Measurements from ENCODE around the gene ZFR2. TPM values are rescaled to one million over a fixed set of nuclear protein-coding genes. Genes with fewer than 3 reads are reported as not detected.
"Not testable (repeated sequence)": the region's sequence is repeated elsewhere in the genome, so short reads cannot be mapped to it uniquely, and the experiment has no call there.

ZFR2 gene
- polyA plus RNA-seq, 5 donors: 0.22 to 0.43 (median 0.26) TPM

- DNase-seq: not testable (repeated sequence)
Measured at GRCh38 chr19:3874695-3875094, 5.9 kb upstream of the ZFR2 start.

DNA sequence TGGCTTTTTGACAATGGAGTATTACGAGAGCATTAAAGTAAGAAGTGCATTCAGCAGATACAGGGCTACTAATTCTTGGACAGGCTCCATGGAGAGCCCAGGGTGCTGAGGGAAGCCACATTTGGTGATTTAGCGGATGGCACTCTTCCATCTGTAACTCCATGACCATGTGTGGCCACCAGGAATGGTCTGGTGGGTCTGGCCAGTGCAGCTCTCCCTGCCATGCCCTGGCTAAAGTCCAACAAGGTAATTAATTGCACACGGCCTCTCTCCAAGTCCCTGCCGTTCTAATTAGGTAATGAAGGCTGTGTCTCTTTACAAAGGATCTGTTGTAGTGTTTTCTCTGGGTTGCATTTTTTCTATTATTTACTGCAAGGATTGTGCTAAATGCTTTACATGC, 4.3 kb upstream of the ZFR2 start:
- DNase-seq: no peak

GRCh38 chr19:3867971-3868769, 668 bp downstream of the ZFR2 start:
- no peak for DNase-seq

DNA sequence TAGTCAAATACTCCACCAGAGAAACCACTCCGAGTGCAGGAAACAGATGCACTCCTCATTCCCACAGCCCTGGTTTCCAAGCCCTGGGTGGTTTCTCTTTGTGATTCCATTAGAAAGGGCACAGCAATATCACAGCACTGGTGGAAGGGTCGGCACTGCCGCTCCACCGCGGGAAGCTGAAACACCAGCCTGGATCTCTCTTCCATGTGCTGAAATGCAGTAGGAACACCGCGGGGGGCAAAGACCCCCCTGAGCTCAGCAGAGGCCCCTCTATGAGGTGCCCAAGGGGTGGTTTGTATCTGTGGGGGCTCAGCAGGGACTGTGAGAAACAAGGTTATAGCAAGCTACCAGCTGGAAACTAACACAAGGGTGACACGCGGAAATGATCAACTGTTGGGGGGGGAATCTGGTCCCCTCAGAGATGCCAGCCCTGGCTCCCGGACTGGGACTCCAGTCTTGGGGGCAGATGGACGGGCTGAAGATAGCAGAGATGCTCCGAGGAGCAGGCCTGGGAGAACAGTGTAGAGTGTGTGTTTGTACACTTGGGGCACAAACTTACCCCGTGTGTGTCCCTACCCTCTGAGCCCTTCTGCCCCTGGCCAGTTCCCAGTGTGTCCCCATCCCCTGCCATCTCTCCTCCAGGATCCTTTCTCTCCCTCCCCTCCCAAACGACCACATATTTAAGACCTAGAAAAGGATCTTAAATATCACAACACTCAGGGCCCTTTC, 1.8 kb downstream of the ZFR2 start:
- no peak for DNase-seq

DNA sequence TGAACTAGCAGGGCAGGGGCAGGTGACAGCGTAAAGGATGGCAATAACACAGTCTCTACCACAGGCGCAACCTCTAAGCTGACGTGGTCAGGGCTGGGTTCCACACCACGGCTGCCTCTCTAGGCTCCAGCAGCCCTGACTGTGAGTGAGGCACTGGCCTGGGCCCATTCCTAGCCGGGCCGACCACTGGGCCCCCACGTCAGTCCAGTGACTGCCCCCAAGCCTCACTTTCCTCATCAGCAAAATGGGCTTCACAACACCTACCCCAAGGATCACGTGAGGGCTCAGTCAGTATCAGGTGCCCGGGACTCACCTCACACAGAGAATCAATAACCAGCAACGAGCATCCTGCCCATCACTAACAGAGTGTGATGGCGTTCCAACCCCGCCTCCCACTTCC, 5.2 kb downstream of the ZFR2 start:
- DNase-seq: no peak

DNA sequence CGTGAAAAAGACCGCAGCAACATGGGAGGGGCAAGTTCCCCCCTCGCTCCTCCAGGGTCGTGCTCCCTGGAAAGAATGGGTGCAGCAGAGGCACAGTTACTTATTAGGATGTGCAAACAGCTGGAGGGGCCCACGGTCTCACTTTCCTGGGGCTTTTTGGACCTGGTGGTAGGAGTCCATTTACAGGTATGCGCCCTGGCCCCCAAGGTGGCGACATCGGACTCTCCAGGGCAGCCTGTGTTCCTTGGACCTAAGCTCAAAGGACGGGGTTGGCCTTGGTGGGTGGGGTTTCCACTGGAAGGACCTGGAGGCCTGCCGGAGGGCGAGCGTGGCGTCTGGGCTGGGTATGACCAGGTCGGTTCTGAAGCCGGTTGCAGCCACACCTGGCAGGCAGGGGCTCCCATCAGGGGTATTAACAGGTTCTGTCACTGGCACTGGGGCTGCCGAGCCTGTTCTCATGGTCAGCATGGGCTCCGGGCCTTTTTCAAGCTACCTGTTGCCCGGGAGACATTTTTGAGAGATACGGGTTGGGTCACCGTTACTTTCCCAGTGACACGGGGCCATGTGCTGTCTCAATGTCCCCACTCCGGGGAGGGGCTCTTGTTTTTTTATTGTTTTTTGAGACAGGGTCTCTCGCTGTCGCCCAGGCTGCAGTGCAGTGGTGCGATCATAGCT, 5.9 kb downstream of the ZFR2 start:
- DNase-seq: no peak

DNA sequence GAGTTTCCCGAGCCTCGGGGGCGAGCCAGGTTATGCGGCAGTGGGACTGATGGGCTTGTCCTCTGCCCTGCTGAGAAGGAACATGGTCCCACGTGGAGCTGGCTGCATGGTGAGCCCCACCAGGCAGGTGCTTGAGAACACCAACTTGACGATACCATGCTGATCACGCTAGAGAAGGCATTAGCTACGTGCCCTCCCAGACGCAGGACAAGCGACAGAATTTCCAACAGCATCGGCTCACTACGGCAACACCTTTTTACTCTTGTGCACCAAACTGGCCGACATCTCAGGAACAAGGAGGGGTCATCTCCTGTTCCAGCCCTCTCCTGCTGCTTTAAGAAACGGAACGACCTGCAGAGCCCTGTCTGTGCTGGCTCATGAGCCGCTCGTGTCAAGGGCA, 8.3 kb downstream of the ZFR2 start:
- no peak for DNase-seq

GRCh38 chr19:3857449-3858003, 11.3 kb downstream of the ZFR2 start:
- no peak for DNase-seq

- DNase-seq: no peak
Measured at GRCh38 chr19:3855320-3855719, 13.5 kb downstream of the ZFR2 start.

GRCh38 chr19:3852614-3853254, 16.1 kb downstream of the ZFR2 start:
- no peak for DNase-seq

DNA sequence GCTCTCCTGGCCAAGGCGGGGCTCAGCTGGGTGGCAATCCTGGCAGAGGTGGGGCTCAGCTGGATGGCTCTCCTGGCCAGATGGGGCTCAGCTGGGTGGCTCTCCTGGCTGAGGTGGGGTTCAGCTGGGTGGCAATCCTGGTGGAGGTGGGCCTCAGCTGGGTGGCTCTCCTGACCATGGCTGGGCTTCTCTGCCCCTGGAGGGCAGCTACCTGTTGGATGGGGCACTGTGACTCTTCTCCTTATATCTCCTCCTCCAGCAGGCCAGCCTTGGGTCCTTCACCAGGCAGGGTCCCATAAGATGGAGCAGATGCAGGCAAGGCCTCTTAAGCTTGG, 16.7 kb downstream of the ZFR2 start:
- DNase-seq: no peak

- no peak for DNase-seq
Measured at GRCh38 chr19:3851254-3852176, 17.3 kb downstream of the ZFR2 start.

GRCh38 chr19:3850320-3850972, 18.4 kb downstream of the ZFR2 start:
- no peak for DNase-seq

DNA sequence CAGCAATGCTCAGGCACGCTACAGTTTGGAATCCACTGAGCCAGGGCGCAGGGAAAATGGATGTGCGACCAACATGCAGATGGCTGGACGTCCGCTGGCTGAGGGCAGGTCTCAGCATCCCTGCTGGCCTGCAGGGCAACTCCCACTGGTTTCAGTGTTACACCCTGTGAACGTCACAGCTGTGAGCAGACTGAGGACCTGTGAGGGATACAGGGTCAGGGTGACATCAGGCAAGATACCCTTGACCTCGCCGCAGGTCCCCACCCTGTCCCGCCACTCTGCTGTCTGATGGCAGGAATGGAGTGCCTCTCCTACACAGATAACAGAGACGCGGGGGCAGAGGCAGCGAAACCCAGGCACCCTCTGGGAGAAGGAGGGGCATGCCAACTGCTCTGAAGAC, 19.1 kb downstream of the ZFR2 start:
- DNase-seq: no peak

GRCh38 chr19:3849092-3849491, 19.7 kb downstream of the ZFR2 start:
- DNase-seq: no peak

DNA sequence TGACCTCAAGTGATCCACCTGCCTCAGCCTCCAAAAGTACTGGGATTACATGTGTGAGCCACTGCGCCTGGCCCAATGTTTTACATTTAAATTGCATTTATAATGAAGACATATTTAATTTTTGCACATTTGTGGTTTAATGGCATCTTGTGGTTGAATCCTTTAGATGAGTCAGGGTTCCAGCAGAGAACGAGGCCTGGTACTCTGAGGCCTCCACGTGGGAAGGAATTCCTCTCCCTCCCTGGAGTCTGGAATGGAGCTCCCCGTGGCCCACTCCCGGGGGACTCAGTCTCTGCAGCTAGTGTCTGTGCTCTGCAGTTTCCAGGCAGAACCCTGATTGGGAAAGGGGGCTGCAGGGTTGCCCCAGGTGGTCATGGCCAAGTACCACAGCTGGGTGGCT, 24.2 kb downstream of the ZFR2 start:
- no peak for DNase-seq

DNA sequence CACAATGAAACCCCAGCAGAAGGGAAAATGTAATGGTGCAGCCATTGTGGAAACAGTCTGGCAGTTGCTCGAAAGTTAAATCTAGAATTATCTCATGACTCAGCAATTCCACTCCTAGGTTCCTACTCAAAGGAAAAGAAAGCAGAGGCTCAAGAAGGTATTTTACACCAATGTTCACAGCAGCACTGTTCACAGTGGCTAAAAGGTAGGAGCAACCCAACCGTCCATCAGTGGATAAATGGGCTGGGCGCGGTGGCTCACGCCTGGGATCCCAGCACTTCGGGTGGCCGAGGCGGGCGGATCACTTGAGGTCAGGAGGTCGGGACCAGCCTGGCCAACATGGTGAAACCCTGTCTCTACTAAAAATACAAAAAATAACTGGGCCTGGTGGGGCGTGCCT, 25.9 kb downstream of the ZFR2 start:
- no peak for DNase-seq

DNA sequence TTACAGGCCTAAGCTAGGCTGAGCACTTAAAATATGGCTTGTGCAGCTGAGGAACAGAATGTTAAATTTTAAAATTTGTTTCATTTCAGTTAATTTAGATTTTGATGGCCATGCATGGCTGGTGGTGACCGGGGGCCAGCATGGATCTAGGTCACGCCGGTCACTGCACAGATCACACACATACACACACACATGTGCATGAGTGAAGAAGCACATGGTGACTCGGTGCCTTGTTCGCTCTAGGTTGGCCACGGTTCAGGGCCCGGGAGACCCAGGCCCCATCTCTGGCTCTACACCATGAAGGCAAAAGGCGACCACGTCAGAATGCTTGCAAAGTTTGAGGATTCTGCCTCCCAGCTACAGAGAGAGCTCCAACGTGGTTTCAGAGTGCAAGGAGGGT, 28.0 kb downstream of the ZFR2 start:
- no peak for DNase-seq

DNA sequence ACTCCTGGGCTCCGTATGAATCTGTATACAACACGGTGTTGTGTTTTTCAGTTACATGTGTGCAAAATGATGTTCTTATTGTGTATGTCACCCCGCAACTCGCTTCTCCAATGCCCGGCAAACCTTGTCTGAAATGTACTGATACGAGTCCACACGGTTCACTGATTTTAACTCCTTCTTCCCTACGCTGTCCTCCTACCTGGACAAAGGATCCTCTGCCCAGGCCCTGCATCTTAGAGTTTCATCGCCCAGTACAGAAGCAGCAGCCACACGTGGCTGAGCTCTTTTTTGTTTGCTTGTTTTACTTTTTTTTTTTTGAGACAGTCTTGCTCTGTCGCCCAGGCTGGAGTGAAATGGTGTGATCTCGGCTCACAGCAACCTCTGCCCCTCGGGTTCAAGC, 28.9 kb downstream of the ZFR2 start:
- DNase-seq: no peak

DNA sequence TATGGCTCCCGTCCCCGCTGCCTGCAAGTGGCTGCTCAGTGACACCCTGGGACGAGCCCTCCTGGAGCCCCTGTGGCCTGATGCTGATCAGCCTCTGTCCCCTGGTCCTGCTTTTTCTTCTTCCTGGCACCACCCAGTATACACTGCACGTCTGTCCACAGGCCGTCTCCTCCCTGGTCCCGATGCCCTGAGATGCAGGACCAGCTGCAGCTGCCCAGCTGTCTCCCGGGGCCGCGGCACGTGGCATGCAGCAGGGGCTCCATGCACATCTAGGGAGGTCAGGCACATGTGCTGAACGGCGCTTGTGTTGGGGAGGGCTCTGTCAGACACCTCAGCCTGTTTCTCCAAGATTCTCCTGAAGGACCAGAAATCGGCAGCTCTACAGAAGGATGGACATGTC, 30.2 kb downstream of the ZFR2 start:
- DNase-seq: no peak

GRCh38 chr19:3837922-3838321, 30.9 kb downstream of the ZFR2 start:
- no peak for DNase-seq
